Ovary (tissue), 9 donors: Measurements from ENCODE around the gene SOX5. TPM values are rescaled to one million over a fixed set of nuclear protein-coding genes. Genes with fewer than 3 reads are reported as not detected.

ENCODE experiments used
- DNase-seq, 5 donors: peaks; one replicate each; pipeline ENCODE4 v3.0.0-alpha.2; 2019 to 2020
- H3K27ac ChIP-seq, 2 donors: fragments of 200-600 bp; one replicate each; pipeline versions ENCODE4 v1.5.1 to v1.8.0; 2019 to 2022
- H3K27me3 ChIP-seq: fragments of 200-600 bp; one replicate; pipeline ENCODE4 v1.8.0; 2022
- H3K36me3 ChIP-seq: fragments of 200-600 bp; sonication (generic); one replicate; pipeline ENCODE4 v1.5.1; 2019
- H3K4me1 ChIP-seq: one replicate; pipeline ENCODE4 v1.8.1; 2013; ENCODE audit warnings: mild to moderate bottlenecking, moderate library complexity; ENCODE audit not compliant: insufficient read depth
- H3K4me3 ChIP-seq: fragments of 200-600 bp; sonication (generic); one replicate; pipeline ENCODE4 v1.5.1; 2017
- H3K9me3 ChIP-seq, 2 donors: fragments of 200-600 bp in 1 of 2; sonication (generic) in 1 of 2; one replicate each; pipeline versions ENCODE4 v1.5.1 to v1.8.1; 2013 to 2019; ENCODE audit warnings: mild to moderate bottlenecking in 1 of 2, moderate library complexity in 1 of 2
- EP300 ChIP-seq: sonication (generic); formaldehyde crosslinking; IDR thresholded peaks from one replicate; pipeline ENCODE4 v1.6.1; 2017; ENCODE audit warnings: antibody characterized with exemption
- POLR2A ChIP-seq: fragments of 450-650 bp; IDR thresholded peaks from one replicate; pipeline ENCODE4 v1.6.1; 2017; ENCODE audit warnings: antibody characterized with exemption, mild to moderate bottlenecking, moderate library complexity
- WGBS, 3 donors: extraction: QIAGEN DNeasy Blood & Tissue Kit in 1 of 3; methylation state at CpG; one replicate each; pipeline versions ENCODE4 v1.1.5 to v1.1.7; 2013 to 2017; 5-methylcytosine and 5-hydroxymethylcytosine counted together
- intact Hi-C, 4 donors: fragments of 100-400 bp; cut with DNase I; formaldehyde crosslinking; loops; one replicate each; pipeline versions ENCODE4 v1.11.0 to v1.15.1; 2022 to 2023
- polyA plus RNA-seq, 2 donors: library from polyadenylated mRNA; stranded (reverse); fragments of 200-250 nt in 1 of 2; fragments of 350-450 nt in 1 of 2; fragmentation: Illumina TruSeq in 1 of 2; extraction: RNeasy Lipid Tissue Mini Kit (QIAGEN cat#74804) in 1 of 2; gene quantifications; one replicate each; pipeline ENCODE4 v1.2.3, GENCODE V29; 2013 to 2014
- total RNA-seq, 7 donors: library from RNA; depleted of rRNA in 2 of 7; stranded (reverse); fragments of >200 nt in 2 of 7; fragmentation: NEBNext Ultra II Directional in 3 of 7; extraction: Animal tissue kit (Norgen Biotek cat#: 25700) in 3 of 7; gene quantifications; one replicate each; pipeline versions ENCODE4 v1.1.0 to v1.2.4, GENCODE V29; 2016 to 2023
- TF ChIP-seq, protein P1 (sequence below), 3 donors: fragments of 450-650 bp in 2 of 3; fragments of 200-600 bp in 1 of 3; IDR thresholded peaks; one replicate each; pipeline versions ENCODE4 v1.5.1 to v1.8.0; 2016 to 2022; ENCODE audit warnings: antibody characterized with exemption in 3 of 3, mild to moderate bottlenecking in 1 of 3
- donor health status: DM: no; HTN: no; CAD: no; lungs with moderate emphysema.
- donor health status: DM: no; HTN: no; CAD: no.
- donor health status: Bipolar disorder and iron deficiency.
- donor health status: DM: yes; HTN: yes; CAD: no.
- donor health status: DM: no; HTN: no; CAD: no.
- donor health status: DM: yes; HTN: yes; CAD: no.

SOX5 gene
- total and polyA plus RNA-seq, 9 donors = 5.7 to 33.7 (median 21.4) TPM

DNA sequence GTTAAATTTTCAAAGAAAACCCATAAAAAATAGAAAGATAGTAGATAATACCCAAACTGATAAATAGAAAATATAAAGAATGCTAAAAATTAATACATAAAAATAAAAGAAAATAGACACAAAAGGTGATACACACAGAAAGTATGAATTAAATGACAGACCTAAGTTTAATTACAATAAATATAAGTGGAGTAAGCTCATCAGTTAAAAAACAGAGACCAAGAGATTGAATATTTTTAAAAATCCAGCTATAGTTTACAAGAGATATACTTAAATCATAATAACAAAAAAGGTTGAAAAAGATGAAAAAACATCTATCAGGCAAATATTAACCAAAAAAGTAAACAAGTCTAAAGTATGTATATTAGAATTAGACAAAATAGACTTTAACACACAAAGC, 268.2 kb downstream of the SOX5 start:
- H3K4me1 ChIP-seq = no peaks in the 10 kb centered on the region
- TF ChIP-seq, protein P1, sequence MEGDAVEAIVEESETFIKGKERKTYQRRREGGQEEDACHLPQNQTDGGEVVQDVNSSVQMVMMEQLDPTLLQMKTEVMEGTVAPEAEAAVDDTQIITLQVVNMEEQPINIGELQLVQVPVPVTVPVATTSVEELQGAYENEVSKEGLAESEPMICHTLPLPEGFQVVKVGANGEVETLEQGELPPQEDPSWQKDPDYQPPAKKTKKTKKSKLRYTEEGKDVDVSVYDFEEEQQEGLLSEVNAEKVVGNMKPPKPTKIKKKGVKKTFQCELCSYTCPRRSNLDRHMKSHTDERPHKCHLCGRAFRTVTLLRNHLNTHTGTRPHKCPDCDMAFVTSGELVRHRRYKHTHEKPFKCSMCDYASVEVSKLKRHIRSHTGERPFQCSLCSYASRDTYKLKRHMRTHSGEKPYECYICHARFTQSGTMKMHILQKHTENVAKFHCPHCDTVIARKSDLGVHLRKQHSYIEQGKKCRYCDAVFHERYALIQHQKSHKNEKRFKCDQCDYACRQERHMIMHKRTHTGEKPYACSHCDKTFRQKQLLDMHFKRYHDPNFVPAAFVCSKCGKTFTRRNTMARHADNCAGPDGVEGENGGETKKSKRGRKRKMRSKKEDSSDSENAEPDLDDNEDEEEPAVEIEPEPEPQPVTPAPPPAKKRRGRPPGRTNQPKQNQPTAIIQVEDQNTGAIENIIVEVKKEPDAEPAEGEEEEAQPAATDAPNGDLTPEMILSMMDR (IDR thresholded peaks at IDR 0.05) = no peak
- no peak for TF ChIP-seq POLR2A
- TF ChIP-seq EP300 = no peak
- no peak for DNase-seq

DNA sequence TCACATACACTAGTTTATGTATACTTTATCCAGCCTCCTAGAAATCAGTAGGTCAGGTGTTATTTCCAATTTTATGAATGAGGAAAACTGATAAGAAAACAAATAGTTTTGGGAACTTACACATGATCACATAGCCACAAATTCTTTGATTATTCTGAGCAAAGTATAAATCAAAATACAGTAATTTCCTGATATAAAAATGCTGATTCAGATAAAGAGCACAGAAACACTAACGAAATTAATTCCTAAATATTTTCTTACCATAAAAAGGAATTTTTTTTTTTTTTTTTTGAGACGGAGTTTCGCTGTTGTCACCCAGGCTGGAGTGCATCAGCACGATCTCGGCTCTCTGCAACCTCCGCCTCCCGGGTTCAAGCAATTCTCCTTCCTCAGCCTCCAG, 275.4 kb downstream of the SOX5 start:
- intact Hi-C loops = no loop called here
- no peaks in the 10 kb centered on the region for H3K36me3 ChIP-seq
- H3K4me3 ChIP-seq = no peak overlapping the region
- DNase-seq = no peak
- H3K27ac ChIP-seq = no peak overlapping the region
- TF ChIP-seq, protein P1 (IDR thresholded peaks at IDR 0.05) = no peak
- TF ChIP-seq EP300 (no peak), POLR2A (no peak)
- no peaks in the 10 kb centered on the region for H3K9me3 ChIP-seq
- peaks cover 2% of the 10 kb centered on the region for H3K4me1 ChIP-seq
- H3K27me3 ChIP-seq = no peaks in the 10 kb centered on the region
- 85 to 94% (median 93%) methylated on average over 7 of the region's 7 CpGs for WGBS, 3 donors

More for the DNA sequence above, 268.2 kb downstream of the SOX5 start:
- no peaks in the 10 kb centered on the region for H3K27me3 ChIP-seq
- no peak overlapping the region for H3K4me3 ChIP-seq
- H3K9me3 ChIP-seq = no peaks in the 10 kb centered on the region
- H3K36me3 ChIP-seq = no peaks in the 10 kb centered on the region
- H3K27ac ChIP-seq = no peak overlapping the region
- intact Hi-C loops = loop anchor here in 1 of 4 donors (10.0 kb wide), 1 partner anchor 986 kb away; no protein-coding TSS in a partner anchor

DNA sequence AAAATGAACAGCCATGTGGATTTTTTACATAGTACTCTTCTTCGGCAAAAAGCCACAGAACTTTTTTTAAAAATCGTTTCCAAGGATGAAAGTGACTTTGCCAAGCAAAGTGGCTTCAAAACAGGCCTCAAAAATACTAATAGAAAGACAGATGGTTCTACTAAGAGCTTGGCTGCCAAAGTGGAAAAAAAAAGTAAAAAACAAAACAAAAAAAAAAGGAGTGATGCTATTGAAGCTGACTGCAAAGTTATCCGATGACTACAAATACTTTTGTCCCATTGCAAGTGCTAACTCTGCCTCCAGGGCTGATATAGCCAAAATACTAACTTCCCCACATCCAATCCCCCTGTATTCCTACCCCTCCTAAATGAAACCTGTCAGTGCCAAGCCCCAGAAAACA, 277.6 kb downstream of the SOX5 start:
- no peak overlapping the region for H3K27ac ChIP-seq
- H3K36me3 ChIP-seq = no peaks in the 10 kb centered on the region
- peaks cover 2% of the 10 kb centered on the region for H3K4me1 ChIP-seq
- WGBS, 3 donors = 33 to 49% (median 33%) methylated on average over 3 of the region's 3 CpGs
- DNase-seq = no peak
- H3K4me3 ChIP-seq = no peak overlapping the region
- intact Hi-C loops = no loop called here
- H3K27me3 ChIP-seq = no peaks in the 10 kb centered on the region
- TF ChIP-seq EP300 (no peak), POLR2A (no peak)
- TF ChIP-seq, protein P1 (IDR thresholded peaks at IDR 0.05) = no peak
- H3K9me3 ChIP-seq = no peaks in the 10 kb centered on the region

DNA sequence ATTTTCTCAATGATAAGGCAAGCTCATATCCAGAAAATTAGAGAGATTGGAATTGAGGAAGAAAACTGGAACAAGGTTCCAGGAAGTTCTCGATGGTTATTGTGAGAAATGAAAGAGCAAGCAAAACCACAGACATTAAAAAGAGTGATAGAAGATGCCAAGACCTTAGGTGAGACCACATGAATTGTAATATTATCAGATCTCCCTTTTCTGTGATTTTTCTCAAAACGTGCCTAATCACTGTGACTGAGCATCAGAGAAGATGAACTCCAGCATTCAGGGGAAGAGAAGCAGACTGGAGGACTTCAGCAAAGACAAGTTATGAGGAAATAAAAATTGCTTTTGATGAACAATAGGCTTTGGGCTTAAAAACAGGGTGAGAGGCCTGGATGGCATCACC, 278.8 kb downstream of the SOX5 start:
- H3K9me3 ChIP-seq = no peaks in the 10 kb centered on the region
- TF ChIP-seq EP300 = no peak
- TF ChIP-seq, protein P1 (IDR thresholded peaks at IDR 0.05) = no peak
- H3K4me3 ChIP-seq = no peak overlapping the region
- intact Hi-C loops = no loop called here
- 89 to 96% (median 92%) methylated on average over 2 of the region's 2 CpGs for WGBS, 3 donors
- H3K4me1 ChIP-seq = peaks cover 2% of the 10 kb centered on the region
- no peaks in the 10 kb centered on the region for H3K36me3 ChIP-seq
- no peak for DNase-seq
- no peak overlapping the region for H3K27ac ChIP-seq
- H3K27me3 ChIP-seq = no peaks in the 10 kb centered on the region

DNA sequence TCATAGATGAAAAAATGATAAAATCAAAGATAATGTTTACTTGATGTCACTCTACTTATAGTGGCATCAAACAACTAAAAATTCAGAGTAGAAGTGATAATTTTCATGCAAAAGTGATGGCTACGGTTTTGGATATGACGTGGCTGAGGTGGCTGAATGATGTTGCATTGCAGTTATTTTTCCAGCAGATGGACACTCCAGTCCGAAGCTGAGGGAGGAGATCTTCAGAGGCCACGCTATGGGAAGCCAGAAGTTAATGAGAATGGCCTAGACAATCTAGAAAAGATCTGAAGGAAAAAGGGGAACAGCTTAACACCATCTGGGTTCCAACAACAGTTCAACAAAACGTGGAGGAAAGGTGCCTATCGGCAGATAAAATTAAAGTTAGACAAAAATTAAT, 279.8 kb downstream of the SOX5 start:
- H3K36me3 ChIP-seq = no peaks in the 10 kb centered on the region
- intact Hi-C loops = no loop called here
- no peak for DNase-seq
- 78 to 83% (median 79%) methylated on average over 6 of the region's 6 CpGs for WGBS, 3 donors
- H3K27ac ChIP-seq = no peak overlapping the region
- H3K9me3 ChIP-seq = no peaks in the 10 kb centered on the region
- H3K4me3 ChIP-seq = no peak overlapping the region
- TF ChIP-seq POLR2A = no peak
- TF ChIP-seq EP300 = no peak
- TF ChIP-seq, protein P1 (IDR thresholded peaks at IDR 0.05) = no peak
- H3K27me3 ChIP-seq = no peaks in the 10 kb centered on the region
- peaks cover 2% of the 10 kb centered on the region for H3K4me1 ChIP-seq
